ENCODE results near the gene INCA1. TPM values are rescaled to one million over a fixed set of nuclear protein-coding genes. Genes with fewer than 3 reads are reported as not detected.

Gene INCA1
- total and polyA plus RNA-seq, 2 of the 13 experiments (the other 11 are each of a cell fraction or from before 2014, with no cell fraction given) = 0.93 to 2.6 TPM

- TF ChIP-seq ZNF512 (CRISPR knock-in tag; IDR thresholded peaks at IDR 0.05) (no peak), ZNF30 (CRISPR knock-in tag; IDR thresholded peaks at IDR 0.05) (no peak), ZNF274 (CRISPR knock-in tag; IDR thresholded peaks at IDR 0.05) (peak; percentile 67; the same call in 1 of the 2 replicates), MEIS1 (CRISPR knock-in tag; IDR thresholded peaks at IDR 0.05; ENCODE audit: borderline replicate concordance) (0 out of 2 replicates have a peak, but pooled peaks have one; percentile 30), HES4 (CRISPR knock-in tag; IDR thresholded peaks at IDR 0.05; ENCODE audit: borderline replicate concordance) (0 out of 2 replicates have a peak, but pooled peaks have one; percentile 19), POLR2G (IDR thresholded peaks at IDR 0.05; ENCODE audit: low read depth, low read length) (peak; percentile 6)
These were observed 56.6 kb downstream of the INCA1 start (continued) for GRCh38 chr17:4940555-4941318.

GRCh38 chr17:4939796-4940554, 57.3 kb downstream of the INCA1 start, which contains the start of the genes RNF167 and SLC25A11:
Gene RNF167 (plus strand): TSS chr17:4940268. CDS start chr17:4940910, 642 bp downstream.
Gene SLC25A11 (minus strand): TSS chr17:4940046. CDS start chr17:4939910, 136 bp downstream.
- in situ Hi-C loops (cut with HindIII; ENCODE audit: extremely low pct_ligation_motif_present, low pct_unique_long_range_greater_than_20kb) = no loop called here
- no peaks in the 10 kb centered on the region for H3K9me3 ChIP-seq (ENCODE audit: low read length)
- peak within 1 kb of the TSS; percentile 91 to 97 (median 93) for H3K4me3 ChIP-seq (replicated peaks in 1 of 3; ENCODE audit: insufficient read depth in 1 of 3, low read depth in 2 of 3, low read length in 3 of 3)
- H3K36me3 ChIP-seq (replicated peaks in 1 of 2; ENCODE audit: control insufficient read depth in 1 of 2, insufficient read depth in 2 of 2, low read length in 2 of 2) = peaks cover 8 to 32% of the 10 kb centered on the region in 2 experiments
- intact Hi-C loops (cut with micrococcal nuclease; ENCODE audit: unreplicated experiment) = no loop called here
- ATAC-seq (peak; percentile 79), DNase-seq (ENCODE audit: low spot score) (peak; percentile 100), FAIRE-seq (peak; percentile 98)
- ChIA-PET CTCF (ENCODE audit: low intra/inter-chr PET ratio, low total read pairs) (no interaction called here), POLR2A (interaction anchor here (0.8 to 3.9 kb wide), 29 partner anchors 9 to 403 kb away, joined by 3 to 201 read pairs (median 5); partner anchors contain the start of genes ARRB2, CAMTA2, ENO3 and GLTPD2)
- peak within 1 kb of the TSS; percentile 96 for H3K27ac ChIP-seq (ENCODE audit: extremely low read length, insufficient read depth, low read length)
- H3K27me3 ChIP-seq (ENCODE audit: control insufficient read depth in 1 of 2, insufficient read depth in 2 of 2, low read length in 2 of 2) = no peaks in the 10 kb centered on the region; a peak in 1 of 5 replicates
- BruUV-seq (replicated peaks) = no TSS peak
- peaks cover 45% of the 10 kb centered on the region for H3K79me2 ChIP-seq (ENCODE audit: insufficient read depth, low read length)
- H4K20me1 ChIP-seq (ENCODE audit: insufficient read depth, low read length) = peaks cover 7% of the 10 kb centered on the region; the same call in 1 of the 2 replicates
- peak within 1 kb of the TSS; percentile 95 for H3K9ac ChIP-seq (ENCODE audit: insufficient read depth, low read depth, low read length)
- peak within 1 kb of the TSS; percentile 98 for H3K4me2 ChIP-seq (ENCODE audit: low read depth, low read length)
- 1% methylated on average over 43 of the region's 72 CpGs for WGBS (ENCODE audit: low lambda C conversion rate)
- no peak within 1 kb of the TSS for H2AFZ ChIP-seq (ENCODE audit: low read length)
- peaks cover 30% of the 10 kb centered on the region for H3K4me1 ChIP-seq (ENCODE audit: insufficient read depth, low read length)
- TF ChIP-seq TCF7L2 (IDR thresholded peaks at IDR 0.05; ENCODE audit: low read depth, low read length) = no peak
- TF ChIP-seq SIX1 (CRISPR knock-in tag; IDR thresholded peaks at IDR 0.05; ENCODE audit: borderline replicate concordance) = no peak
- TF ChIP-seq MIXL1 (CRISPR knock-in tag; IDR thresholded peaks at IDR 0.05) = no peak
- peak; percentile 57 for TF ChIP-seq RAD21 (CRISPR knock-in tag; IDR thresholded peaks at IDR 0.05)
- TF ChIP-seq TBX2 (CRISPR knock-in tag; IDR thresholded peaks at IDR 0.05; ENCODE audit: borderline replicate concordance) = peak; percentile 79
- TF ChIP-seq ZNF280B (CRISPR knock-in tag; IDR thresholded peaks at IDR 0.05; ENCODE audit: borderline replicate concordance) = no peak
- TF ChIP-seq SP2 (CRISPR knock-in tag; IDR thresholded peaks at IDR 0.05) = no peak; the same call in 1 of the 2 replicates
- 0 out of 2 replicates have a peak, but pooled peaks have one; percentile 50 for TF ChIP-seq MAF1 (CRISPR knock-in tag; IDR thresholded peaks at IDR 0.05; ENCODE audit: borderline replicate concordance)

All from HepG2 (cell line).